Neural cell (in vitro differentiated cells): ENCODE data around the gene HERPUD2. TPM values are rescaled to one million over a fixed set of nuclear protein-coding genes. Genes with fewer than 3 reads are reported as not detected.

Experiments used
- H2AFZ ChIP-seq: fragments of 200-600, 300-800 bp; sonication (generic), shearing (Covaris generic); 2 replicates; pipeline ENCODE4 v1.6.0; 2014; ENCODE audit warnings: low read depth, mild to moderate bottlenecking, antibody characterized with exemption, low read length, moderate library complexity
- H3F3A ChIP-seq: fragments of 200-600 bp; shearing (Covaris generic); 2 replicates; pipeline ENCODE4 v1.6.1; 2016; ENCODE audit warnings: mild to moderate bottlenecking, moderate library complexity, mixed read lengths, antibody characterized with exemption, low read length; ENCODE audit not compliant: insufficient read depth, poor library complexity, severe bottlenecking
- H3K27ac ChIP-seq: fragments of 200-600, 300-800 bp; sonication (generic), shearing (Covaris generic); 2 replicates; pipeline ENCODE4 v1.5.1; 2014; ENCODE audit warnings: mild to moderate bottlenecking, low read length, moderate library complexity
- H3K27me3 ChIP-seq: fragments of 300-800, 200-600 bp; sonication (generic), shearing (Covaris generic); 2 replicates; pipeline ENCODE4 v1.6.0; 2014; ENCODE audit warnings: mild to moderate bottlenecking, low read depth, low read length, moderate library complexity; ENCODE audit not compliant: insufficient read depth
- H3K36me3 ChIP-seq: fragments of 300-800, 200-600 bp; sonication (generic), shearing (Covaris generic); 2 replicates; pipeline ENCODE4 v1.5.1; 2014; ENCODE audit warnings: mild to moderate bottlenecking, antibody characterized with exemption, low read length, moderate library complexity; ENCODE audit not compliant: insufficient read depth
- H3K4me2 ChIP-seq: fragments of 300-800, 200-600 bp; sonication (generic), shearing (Covaris generic); 2 replicates; pipeline ENCODE4 v1.6.0; 2014; ENCODE audit warnings: mild to moderate bottlenecking, low read length
- H3K4me3 ChIP-seq: fragments of 300-800, 200-600 bp; sonication (generic), shearing (Covaris generic); 2 replicates; pipeline ENCODE4 v1.5.1; 2014; ENCODE audit warnings: mild to moderate bottlenecking, low read length, moderate library complexity
- H3K79me2 ChIP-seq: fragments of 200-600 bp; shearing (Covaris generic); replicated peaks from 2 replicates; pipeline ENCODE4 v1.6.0; 2014; ENCODE audit warnings: mild to moderate bottlenecking, low read length, moderate library complexity; ENCODE audit not compliant: insufficient read depth
- H3K9ac ChIP-seq: fragments of 300-800, 200-600 bp; sonication (generic), shearing (Covaris generic); 2 replicates; pipeline ENCODE4 v1.6.1; 2016; ENCODE audit warnings: mild to moderate bottlenecking, low read length, mixed read lengths
- H3K9me2 ChIP-seq: fragments of 200-600 bp; shearing (Covaris generic); 2 replicates; pipeline ENCODE4 v1.6.1; 2016; ENCODE audit warnings: mild to moderate bottlenecking, low read length, mixed read lengths; ENCODE audit not compliant: insufficient read depth
- H3K9me3 ChIP-seq: fragments of 200-600, 300-800 bp; sonication (generic), shearing (Covaris generic); 2 replicates; pipeline ENCODE4 v1.6.1; 2016; ENCODE audit warnings: mild to moderate bottlenecking, mixed run types, low read length, moderate library complexity, mixed read lengths
- H4K20me1 ChIP-seq: fragments of 200-600 bp; shearing (Covaris generic); 2 replicates; pipeline ENCODE4 v1.6.1; 2016; ENCODE audit warnings: mild to moderate bottlenecking, mixed run types; ENCODE audit not compliant: insufficient read depth
- CTCF ChIP-seq: fragments of 450-650 bp; IDR thresholded peaks from 2 replicates; pipeline ENCODE4 v1.5.1; 2014; ENCODE audit warnings: antibody characterized with exemption, mild to moderate bottlenecking, moderate library complexity; ENCODE audit not compliant: poor library complexity, severe bottlenecking
- EP300 ChIP-seq: fragments of 450-650 bp; conservative IDR thresholded peaks from 2 replicates; pipeline ENCODE4 v1.6.1; 2014; ENCODE audit warnings: antibody characterized with exemption, mild to moderate bottlenecking, moderate library complexity; ENCODE audit not compliant: poor library complexity, severe bottlenecking
- EZH2 ChIP-seq: fragments of 200-600, 300-800 bp; shearing (Covaris generic), sonication (generic); IDR thresholded peaks from 2 replicates; pipeline ENCODE4 v1.6.1; 2014; ENCODE audit warnings: antibody characterized with exemption, low read length, borderline replicate concordance, mild to moderate bottlenecking; ENCODE audit not compliant: insufficient read depth, poor library complexity, severe bottlenecking
- MXI1 ChIP-seq: fragments of 450-650 bp; conservative IDR thresholded peaks from 2 replicates; pipeline ENCODE4 v1.6.1; 2014; ENCODE audit warnings: antibody characterized with exemption, mild to moderate bottlenecking; ENCODE audit not compliant: poor library complexity, severe bottlenecking
- POLR2AphosphoS5 ChIP-seq: IDR thresholded peaks from 2 replicates; pipeline ENCODE4 v1.6.1; 2012
- RAD21 ChIP-seq: fragments of 450-650 bp; conservative IDR thresholded peaks from 2 replicates; pipeline ENCODE4 v1.6.1; 2014; ENCODE audit warnings: antibody characterized with exemption, mild to moderate bottlenecking, moderate library complexity
- SMC3 ChIP-seq: fragments of 450-650 bp; conservative IDR thresholded peaks from 2 replicates; pipeline ENCODE4 v1.6.1; 2014; ENCODE audit warnings: antibody characterized with exemption, mild to moderate bottlenecking, moderate library complexity; ENCODE audit not compliant: poor library complexity
- TAF1 ChIP-seq: IDR thresholded peaks from 2 replicates; pipeline ENCODE4 v1.6.1; 2012; ENCODE audit warnings: low read depth
- polyA plus RNA-seq: library from polyadenylated mRNA; depleted of rRNA; stranded (reverse); fragments of >200 nt; gene quantifications from 2 replicates; pipeline ENCODE4 v1.2.3, GENCODE V29; 2014
- TF ChIP-seq, protein P1 (sequence below): IDR thresholded peaks from 2 replicates; pipeline ENCODE4 v1.6.1; 2012; ENCODE audit warnings: borderline replicate concordance

HERPUD2 gene
- polyA plus RNA-seq, 1 donor from 2014 or later, result 16.7 TPM

- Histone ChIP-seq H3K9ac (no peak overlapping the region), H4K20me1 (no peaks in the 10 kb centered on the region), H3K4me2 (no peak overlapping the region), H3K4me3 (no peak overlapping the region), H3K27me3 (no peaks in the 10 kb centered on the region), H3K9me2 (no peaks in the 10 kb centered on the region), H3F3A (peaks cover 3% of the 10 kb centered on the region), H3K27ac (no peak overlapping the region), H3K79me2 (no peaks in the 10 kb centered on the region), H3K36me3 (no peaks in the 10 kb centered on the region), H3K9me3 (no peaks in the 10 kb centered on the region), H2AFZ (no peak overlapping the region)
- TF ChIP-seq RAD21, result no peak
- TF ChIP-seq MXI1, result no peak
- TF ChIP-seq, protein P1, sequence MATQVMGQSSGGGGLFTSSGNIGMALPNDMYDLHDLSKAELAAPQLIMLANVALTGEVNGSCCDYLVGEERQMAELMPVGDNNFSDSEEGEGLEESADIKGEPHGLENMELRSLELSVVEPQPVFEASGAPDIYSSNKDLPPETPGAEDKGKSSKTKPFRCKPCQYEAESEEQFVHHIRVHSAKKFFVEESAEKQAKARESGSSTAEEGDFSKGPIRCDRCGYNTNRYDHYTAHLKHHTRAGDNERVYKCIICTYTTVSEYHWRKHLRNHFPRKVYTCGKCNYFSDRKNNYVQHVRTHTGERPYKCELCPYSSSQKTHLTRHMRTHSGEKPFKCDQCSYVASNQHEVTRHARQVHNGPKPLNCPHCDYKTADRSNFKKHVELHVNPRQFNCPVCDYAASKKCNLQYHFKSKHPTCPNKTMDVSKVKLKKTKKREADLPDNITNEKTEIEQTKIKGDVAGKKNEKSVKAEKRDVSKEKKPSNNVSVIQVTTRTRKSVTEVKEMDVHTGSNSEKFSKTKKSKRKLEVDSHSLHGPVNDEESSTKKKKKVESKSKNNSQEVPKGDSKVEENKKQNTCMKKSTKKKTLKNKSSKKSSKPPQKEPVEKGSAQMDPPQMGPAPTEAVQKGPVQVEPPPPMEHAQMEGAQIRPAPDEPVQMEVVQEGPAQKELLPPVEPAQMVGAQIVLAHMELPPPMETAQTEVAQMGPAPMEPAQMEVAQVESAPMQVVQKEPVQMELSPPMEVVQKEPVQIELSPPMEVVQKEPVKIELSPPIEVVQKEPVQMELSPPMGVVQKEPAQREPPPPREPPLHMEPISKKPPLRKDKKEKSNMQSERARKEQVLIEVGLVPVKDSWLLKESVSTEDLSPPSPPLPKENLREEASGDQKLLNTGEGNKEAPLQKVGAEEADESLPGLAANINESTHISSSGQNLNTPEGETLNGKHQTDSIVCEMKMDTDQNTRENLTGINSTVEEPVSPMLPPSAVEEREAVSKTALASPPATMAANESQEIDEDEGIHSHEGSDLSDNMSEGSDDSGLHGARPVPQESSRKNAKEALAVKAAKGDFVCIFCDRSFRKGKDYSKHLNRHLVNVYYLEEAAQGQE, result no peak
- TF ChIP-seq SMC3, result no peak
- TF ChIP-seq TAF1, result no peak
- TF ChIP-seq POLR2AphosphoS5, result no peak
- TF ChIP-seq EZH2, result no peak
- no peak for TF ChIP-seq EP300
- no peak for TF ChIP-seq CTCF
Measured at GRCh38 chr7:35593899-35594298, 101.0 kb downstream of the HERPUD2 start.

DNA sequence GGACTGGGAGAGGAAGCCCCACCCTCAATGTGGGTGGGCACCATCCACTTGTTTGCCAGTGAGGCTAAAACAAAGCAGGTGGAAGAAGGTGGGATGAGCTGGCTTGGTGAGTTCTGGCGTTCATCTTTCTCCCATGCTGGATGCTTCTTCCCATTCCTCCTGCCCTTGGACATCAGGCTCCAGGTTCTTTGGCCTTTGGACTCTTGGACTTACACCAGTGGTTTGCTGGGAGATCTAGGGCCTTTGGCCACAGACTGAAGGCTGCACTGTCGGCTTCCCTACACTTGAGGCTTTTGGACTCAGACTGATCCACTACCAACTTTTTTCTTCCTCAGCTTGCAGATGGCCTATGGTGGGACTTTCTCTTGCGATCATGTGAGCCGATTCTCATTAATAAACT lies 106.3 kb downstream of the HERPUD2 start:
- H4K20me1 ChIP-seq, result no peaks in the 10 kb centered on the region
- no peak overlapping the region for H3K9ac ChIP-seq
- H3F3A ChIP-seq, result no peaks in the 10 kb centered on the region
- no peaks in the 10 kb centered on the region for H3K27me3 ChIP-seq
- H3K4me2 ChIP-seq, result no peak overlapping the region
- no peaks in the 10 kb centered on the region for H3K36me3 ChIP-seq
- no peak overlapping the region for H2AFZ ChIP-seq
- no peaks in the 10 kb centered on the region for H3K9me2 ChIP-seq
- no peaks in the 10 kb centered on the region for H3K79me2 ChIP-seq
- no peak for TF ChIP-seq POLR2AphosphoS5
- no peak for TF ChIP-seq TAF1
- TF ChIP-seq, protein P1, result no peak
- TF ChIP-seq MXI1, result no peak
- no peak for TF ChIP-seq EZH2
- no peak for TF ChIP-seq CTCF
- no peak for TF ChIP-seq SMC3
- no peak for TF ChIP-seq EP300
- TF ChIP-seq RAD21, result no peak
- H3K4me3 ChIP-seq, result no peak overlapping the region
- H3K9me3 ChIP-seq, result no peaks in the 10 kb centered on the region
- H3K27ac ChIP-seq, result no peak overlapping the region
